Uterus (tissue), 2 donors: ENCODE results near the gene ARID5B.

ENCODE experiments used
- POLR2A ChIP-seq, 2 donors: fragments of 450-650 bp; IDR thresholded peaks; one replicate each; pipeline ENCODE4 v1.6.1; 2016; ENCODE audit warnings: antibody characterized with exemption in 2 of 2, mild to moderate bottlenecking in 1 of 2, moderate library complexity in 1 of 2
- TF ChIP-seq, protein P1 (sequence below), 4 experiments: fragments of 200-600 bp in 2 of 4; fragments of 450-650 bp in 2 of 4; sonication (generic) in 2 of 4; IDR thresholded peaks; one replicate each; pipeline ENCODE4 v1.5.1; 2016 to 2019; ENCODE audit warnings: antibody characterized with exemption in 4 of 4, mild to moderate bottlenecking in 2 of 4, moderate library complexity in 1 of 4

DNA sequence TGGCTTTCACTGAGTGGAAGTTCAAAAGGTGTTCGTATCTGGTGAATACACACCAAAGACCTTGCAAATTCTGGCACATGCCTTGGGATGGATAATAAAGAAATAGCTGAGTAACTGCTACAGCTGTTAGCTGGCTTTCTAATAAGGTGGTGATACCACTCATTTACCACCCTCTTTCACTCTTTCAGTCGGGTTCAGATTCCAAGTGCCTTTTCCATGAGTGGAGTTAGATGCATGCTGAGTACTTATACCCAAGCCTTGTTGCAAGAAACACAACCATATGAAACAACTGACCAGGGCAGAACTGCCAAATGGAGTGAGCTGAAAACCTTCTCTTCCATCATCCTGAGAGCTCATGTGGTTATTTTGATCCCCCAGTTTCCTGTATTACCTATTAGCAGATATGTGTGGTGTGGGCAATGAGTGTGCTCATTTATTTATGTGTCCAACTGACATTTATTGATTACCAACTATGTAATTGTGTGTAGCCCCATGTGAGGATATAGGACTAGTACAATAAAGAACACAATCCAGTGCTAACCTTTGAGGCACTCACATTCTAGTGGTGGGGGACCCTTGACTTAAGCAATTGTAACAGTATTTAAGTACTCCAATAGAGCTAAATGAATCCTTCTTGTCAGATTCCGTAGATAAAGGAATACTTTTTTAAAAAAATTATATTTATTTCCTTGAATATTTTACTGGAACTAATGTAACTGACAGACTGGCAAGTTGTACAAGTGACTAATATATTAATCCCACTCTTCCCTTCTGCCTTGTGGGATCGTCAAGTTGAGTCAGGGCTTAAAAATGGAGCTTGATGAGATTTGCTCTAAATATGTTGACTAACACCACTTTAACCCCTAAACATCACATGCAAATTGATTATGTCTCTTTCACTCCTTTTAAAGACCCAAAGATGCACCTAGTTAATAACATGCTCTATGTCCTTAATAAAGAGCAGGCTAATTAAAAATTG, 124.7 kb downstream of the ARID5B start:
- TF ChIP-seq, protein P1, sequence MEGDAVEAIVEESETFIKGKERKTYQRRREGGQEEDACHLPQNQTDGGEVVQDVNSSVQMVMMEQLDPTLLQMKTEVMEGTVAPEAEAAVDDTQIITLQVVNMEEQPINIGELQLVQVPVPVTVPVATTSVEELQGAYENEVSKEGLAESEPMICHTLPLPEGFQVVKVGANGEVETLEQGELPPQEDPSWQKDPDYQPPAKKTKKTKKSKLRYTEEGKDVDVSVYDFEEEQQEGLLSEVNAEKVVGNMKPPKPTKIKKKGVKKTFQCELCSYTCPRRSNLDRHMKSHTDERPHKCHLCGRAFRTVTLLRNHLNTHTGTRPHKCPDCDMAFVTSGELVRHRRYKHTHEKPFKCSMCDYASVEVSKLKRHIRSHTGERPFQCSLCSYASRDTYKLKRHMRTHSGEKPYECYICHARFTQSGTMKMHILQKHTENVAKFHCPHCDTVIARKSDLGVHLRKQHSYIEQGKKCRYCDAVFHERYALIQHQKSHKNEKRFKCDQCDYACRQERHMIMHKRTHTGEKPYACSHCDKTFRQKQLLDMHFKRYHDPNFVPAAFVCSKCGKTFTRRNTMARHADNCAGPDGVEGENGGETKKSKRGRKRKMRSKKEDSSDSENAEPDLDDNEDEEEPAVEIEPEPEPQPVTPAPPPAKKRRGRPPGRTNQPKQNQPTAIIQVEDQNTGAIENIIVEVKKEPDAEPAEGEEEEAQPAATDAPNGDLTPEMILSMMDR (IDR thresholded peaks at IDR 0.05) = no peak
- TF ChIP-seq POLR2A (IDR thresholded peaks at IDR 0.05) = no peak
